Measurements from ENCODE around the gene KDM6A. TPM values are rescaled to one million over a fixed set of nuclear protein-coding genes. Genes with fewer than 3 reads are reported as not detected.

The KDM6A gene
- total RNA-seq, 1 experiment from 2014 or later = 24.0 TPM

DNA sequence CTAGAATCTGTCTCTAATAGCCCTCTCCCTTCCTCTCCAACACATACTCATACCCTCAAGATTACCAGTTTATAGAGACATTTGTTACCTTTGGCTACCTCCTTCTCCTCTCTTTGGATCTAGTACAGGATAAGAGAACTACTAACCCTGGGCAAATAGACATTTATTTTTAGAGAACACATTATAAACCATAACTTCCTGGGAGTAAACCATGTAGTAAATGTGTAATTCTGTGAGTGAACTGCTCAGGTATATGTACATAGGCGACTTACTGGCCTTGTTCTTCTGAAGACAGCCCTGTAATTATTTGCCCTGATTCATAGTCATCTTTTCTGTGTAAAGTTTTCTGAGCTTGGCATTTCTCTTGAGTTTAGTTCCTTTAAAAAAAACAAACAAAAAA, 94.2 kb downstream of the KDM6A start:
- TF ChIP-seq, protein P1, sequence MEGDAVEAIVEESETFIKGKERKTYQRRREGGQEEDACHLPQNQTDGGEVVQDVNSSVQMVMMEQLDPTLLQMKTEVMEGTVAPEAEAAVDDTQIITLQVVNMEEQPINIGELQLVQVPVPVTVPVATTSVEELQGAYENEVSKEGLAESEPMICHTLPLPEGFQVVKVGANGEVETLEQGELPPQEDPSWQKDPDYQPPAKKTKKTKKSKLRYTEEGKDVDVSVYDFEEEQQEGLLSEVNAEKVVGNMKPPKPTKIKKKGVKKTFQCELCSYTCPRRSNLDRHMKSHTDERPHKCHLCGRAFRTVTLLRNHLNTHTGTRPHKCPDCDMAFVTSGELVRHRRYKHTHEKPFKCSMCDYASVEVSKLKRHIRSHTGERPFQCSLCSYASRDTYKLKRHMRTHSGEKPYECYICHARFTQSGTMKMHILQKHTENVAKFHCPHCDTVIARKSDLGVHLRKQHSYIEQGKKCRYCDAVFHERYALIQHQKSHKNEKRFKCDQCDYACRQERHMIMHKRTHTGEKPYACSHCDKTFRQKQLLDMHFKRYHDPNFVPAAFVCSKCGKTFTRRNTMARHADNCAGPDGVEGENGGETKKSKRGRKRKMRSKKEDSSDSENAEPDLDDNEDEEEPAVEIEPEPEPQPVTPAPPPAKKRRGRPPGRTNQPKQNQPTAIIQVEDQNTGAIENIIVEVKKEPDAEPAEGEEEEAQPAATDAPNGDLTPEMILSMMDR (IDR thresholded peaks at IDR 0.05) = no peak
- TF ChIP-seq POLR2AphosphoS5 (IDR thresholded peaks at IDR 0.05; ENCODE audit: low read depth, low read length) (no peak), SIN3A (IDR thresholded peaks at IDR 0.05; ENCODE audit: borderline replicate concordance, insufficient read depth, low read depth, low read length) (no peak), TCF7L2 (IDR thresholded peaks at IDR 0.05; ENCODE audit: low read depth, low read length) (no peak)
- TF ChIP-seq, protein P2, sequence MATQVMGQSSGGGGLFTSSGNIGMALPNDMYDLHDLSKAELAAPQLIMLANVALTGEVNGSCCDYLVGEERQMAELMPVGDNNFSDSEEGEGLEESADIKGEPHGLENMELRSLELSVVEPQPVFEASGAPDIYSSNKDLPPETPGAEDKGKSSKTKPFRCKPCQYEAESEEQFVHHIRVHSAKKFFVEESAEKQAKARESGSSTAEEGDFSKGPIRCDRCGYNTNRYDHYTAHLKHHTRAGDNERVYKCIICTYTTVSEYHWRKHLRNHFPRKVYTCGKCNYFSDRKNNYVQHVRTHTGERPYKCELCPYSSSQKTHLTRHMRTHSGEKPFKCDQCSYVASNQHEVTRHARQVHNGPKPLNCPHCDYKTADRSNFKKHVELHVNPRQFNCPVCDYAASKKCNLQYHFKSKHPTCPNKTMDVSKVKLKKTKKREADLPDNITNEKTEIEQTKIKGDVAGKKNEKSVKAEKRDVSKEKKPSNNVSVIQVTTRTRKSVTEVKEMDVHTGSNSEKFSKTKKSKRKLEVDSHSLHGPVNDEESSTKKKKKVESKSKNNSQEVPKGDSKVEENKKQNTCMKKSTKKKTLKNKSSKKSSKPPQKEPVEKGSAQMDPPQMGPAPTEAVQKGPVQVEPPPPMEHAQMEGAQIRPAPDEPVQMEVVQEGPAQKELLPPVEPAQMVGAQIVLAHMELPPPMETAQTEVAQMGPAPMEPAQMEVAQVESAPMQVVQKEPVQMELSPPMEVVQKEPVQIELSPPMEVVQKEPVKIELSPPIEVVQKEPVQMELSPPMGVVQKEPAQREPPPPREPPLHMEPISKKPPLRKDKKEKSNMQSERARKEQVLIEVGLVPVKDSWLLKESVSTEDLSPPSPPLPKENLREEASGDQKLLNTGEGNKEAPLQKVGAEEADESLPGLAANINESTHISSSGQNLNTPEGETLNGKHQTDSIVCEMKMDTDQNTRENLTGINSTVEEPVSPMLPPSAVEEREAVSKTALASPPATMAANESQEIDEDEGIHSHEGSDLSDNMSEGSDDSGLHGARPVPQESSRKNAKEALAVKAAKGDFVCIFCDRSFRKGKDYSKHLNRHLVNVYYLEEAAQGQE (IDR thresholded peaks at IDR 0.05; ENCODE audit: insufficient read depth in 1 of 2, low read depth in 2 of 2, low read length in 1 of 2) = no peak
- H3K4me3 ChIP-seq (ENCODE audit: low read depth in 2 of 2, low read length in 2 of 2) = no peak overlapping the region
- BruUV-seq (replicated peaks) = no TSS peak
- no peaks in the 10 kb centered on the region for H3K36me3 ChIP-seq (ENCODE audit: control insufficient read depth, insufficient read depth, low read length)
- H3K9me3 ChIP-seq (ENCODE audit: control insufficient read depth, insufficient read depth, low read depth, low read length) = no peaks in the 10 kb centered on the region
- no peak overlapping the region for H3K27ac ChIP-seq (ENCODE audit: low read length)
- intact Hi-C loops (cut with micrococcal nuclease; ENCODE audit: unreplicated experiment) (no loop called here), in situ Hi-C loops (cut with HindIII; ENCODE audit: low pct_unique_long_range_greater_than_20kb, low sequenced_read_pairs) (no loop called here)
- no peak for DNase-seq (ENCODE audit: low read depth, low spot score)
- ChIA-PET CTCF (no interaction called here), POLR2A (interaction anchor here (0.6 kb wide), 2 partner anchors 17 to 45 kb away, joined by 3 read pairs; no protein-coding TSS in a partner anchor)
- ATAC-seq = no peak
- H3K27me3 ChIP-seq (ENCODE audit: control insufficient read depth, insufficient read depth, low read length) = no peaks in the 10 kb centered on the region
- no peaks in the 10 kb centered on the region for H3K4me1 ChIP-seq (ENCODE audit: control insufficient read depth, insufficient read depth, low read length)

DNA sequence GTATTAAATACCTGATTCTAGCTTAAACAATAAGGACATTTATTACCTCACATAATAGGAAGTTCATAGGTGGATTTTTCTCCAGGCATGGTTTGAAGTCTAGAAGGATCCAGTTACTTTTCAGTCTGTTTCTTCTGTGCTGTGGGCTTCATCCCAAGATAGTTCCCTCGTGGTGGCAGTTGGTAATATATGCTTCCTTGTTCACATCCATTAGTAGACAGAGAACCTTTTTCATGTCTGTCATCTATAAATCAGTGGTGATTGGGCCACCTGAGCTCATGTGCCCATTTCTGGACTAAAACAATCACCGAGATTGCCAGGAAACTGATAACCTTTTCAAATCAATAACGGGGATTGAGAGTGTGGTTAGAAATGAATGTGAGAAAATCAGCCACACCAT, 97.7 kb downstream of the KDM6A start:
- no peaks in the 10 kb centered on the region for H3K9me3 ChIP-seq (ENCODE audit: control insufficient read depth, insufficient read depth, low read depth, low read length)
- no peak overlapping the region for H3K27ac ChIP-seq (ENCODE audit: low read length)
- no TSS peak for BruUV-seq (replicated peaks)
- ATAC-seq (no peak), DNase-seq (ENCODE audit: low read depth, low spot score) (no peak)
- H3K36me3 ChIP-seq (ENCODE audit: control insufficient read depth, insufficient read depth, low read length) = no peaks in the 10 kb centered on the region
- in situ Hi-C loops (cut with HindIII; ENCODE audit: low pct_unique_long_range_greater_than_20kb, low sequenced_read_pairs) = no loop called here
- ChIA-PET POLR2A (no interaction called here), CTCF (no interaction called here)
- no peak overlapping the region for H3K4me3 ChIP-seq (ENCODE audit: low read depth in 2 of 2, low read length in 2 of 2)
- TF ChIP-seq SIN3A (IDR thresholded peaks at IDR 0.05; ENCODE audit: borderline replicate concordance, insufficient read depth, low read depth, low read length) (no peak), POLR2AphosphoS5 (IDR thresholded peaks at IDR 0.05; ENCODE audit: low read depth, low read length) (no peak), TCF7L2 (IDR thresholded peaks at IDR 0.05; ENCODE audit: low read depth, low read length) (no peak)
- TF ChIP-seq, protein P2 (IDR thresholded peaks at IDR 0.05; ENCODE audit: insufficient read depth in 1 of 2, low read depth in 2 of 2, low read length in 1 of 2) = no peak
- TF ChIP-seq, protein P1 (IDR thresholded peaks at IDR 0.05) = no peak
- H3K27me3 ChIP-seq (ENCODE audit: control insufficient read depth, insufficient read depth, low read length) = no peaks in the 10 kb centered on the region
- peaks cover 14% of the 10 kb centered on the region for H3K4me1 ChIP-seq (ENCODE audit: control insufficient read depth, insufficient read depth, low read length)
- intact Hi-C loops (cut with micrococcal nuclease; ENCODE audit: unreplicated experiment) = no loop called here
